Measurements from ENCODE around the gene MEGF11.

The MEGF11 gene

GRCh38 chr15:65914981-65915925 is 338.3 kb downstream of the MEGF11 start:
- Histone ChIP-seq H3K9ac (ENCODE audit: low read length) (no peak overlapping the region), H2AFZ (ENCODE audit: low read depth, low read length, severe bottlenecking) (no peak overlapping the region), H4K20me1 (ENCODE audit: low read depth, low read length) (no peaks in the 10 kb centered on the region), H3K27me3 (ENCODE audit: low read length) (no peaks in the 10 kb centered on the region), H3K36me3 (ENCODE audit: low read length) (no peaks in the 10 kb centered on the region), H3K4me2 (ENCODE audit: low read depth, low read length, poor library complexity, severe bottlenecking) (no peak overlapping the region), H3K79me2 (ENCODE audit: insufficient read depth, low read length) (no peaks in the 10 kb centered on the region), H3K9me2 (replicated peaks; ENCODE audit: insufficient read depth, low read length) (no peaks in the 10 kb centered on the region), H3K27ac (ENCODE audit: low read depth, low read length) (no peak overlapping the region), H3K4me3 (ENCODE audit: insufficient read depth, low read length, poor library complexity, severe bottlenecking) (no peak overlapping the region), H3K9me3 (ENCODE audit: insufficient read depth, low read length) (no peaks in the 10 kb centered on the region), H3F3A (ENCODE audit: insufficient read depth) (no peaks in the 10 kb centered on the region)
- TF ChIP-seq CTCF (IDR thresholded peaks at IDR 0.05; ENCODE audit: insufficient read depth, low read length, poor library complexity, severe bottlenecking): no peak
- TF ChIP-seq EZH2phosphoT487 (conservative IDR thresholded peaks at IDR 0.05; ENCODE audit: low read length): no peak

- H3K4me2 ChIP-seq (ENCODE audit: low read depth, low read length, poor library complexity, severe bottlenecking): no peak overlapping the region
- TF ChIP-seq EZH2phosphoT487 (conservative IDR thresholded peaks at IDR 0.05; ENCODE audit: low read length) (no peak), CTCF (IDR thresholded peaks at IDR 0.05; ENCODE audit: insufficient read depth, low read length, poor library complexity, severe bottlenecking) (no peak)
These were observed 339.2 kb downstream of the MEGF11 start for GRCh38 chr15:65914386-65914785.

GRCh38 chr15:65913631-65914199 is 339.8 kb downstream of the MEGF11 start:
- no peaks in the 10 kb centered on the region for H3K36me3 ChIP-seq (ENCODE audit: low read length)
- TF ChIP-seq EZH2phosphoT487 (conservative IDR thresholded peaks at IDR 0.05; ENCODE audit: low read length) (no peak), CTCF (IDR thresholded peaks at IDR 0.05; ENCODE audit: insufficient read depth, low read length, poor library complexity, severe bottlenecking) (no peak)
- no peaks in the 10 kb centered on the region for H3K9me2 ChIP-seq (replicated peaks; ENCODE audit: insufficient read depth, low read length)

More at GRCh38 chr15:65914386-65914785, 339.2 kb downstream of the MEGF11 start:
- H3F3A ChIP-seq (ENCODE audit: insufficient read depth): no peaks in the 10 kb centered on the region
- H3K36me3 ChIP-seq (ENCODE audit: low read length): no peaks in the 10 kb centered on the region
- no peak overlapping the region for H3K9ac ChIP-seq (ENCODE audit: low read length)
- H3K9me3 ChIP-seq (ENCODE audit: insufficient read depth, low read length): no peaks in the 10 kb centered on the region
- no peak overlapping the region for H3K27ac ChIP-seq (ENCODE audit: low read depth, low read length)
- no peaks in the 10 kb centered on the region for H3K79me2 ChIP-seq (ENCODE audit: insufficient read depth, low read length)
- no peak overlapping the region for H2AFZ ChIP-seq (ENCODE audit: low read depth, low read length, severe bottlenecking)
- no peaks in the 10 kb centered on the region for H3K9me2 ChIP-seq (replicated peaks; ENCODE audit: insufficient read depth, low read length)
- no peaks in the 10 kb centered on the region for H3K27me3 ChIP-seq (ENCODE audit: low read length)
- H3K4me3 ChIP-seq (ENCODE audit: insufficient read depth, low read length, poor library complexity, severe bottlenecking): no peak overlapping the region
- no peaks in the 10 kb centered on the region for H4K20me1 ChIP-seq (ENCODE audit: low read depth, low read length)

More at GRCh38 chr15:65913631-65914199, 339.8 kb downstream of the MEGF11 start:
- Histone ChIP-seq H3K79me2 (ENCODE audit: insufficient read depth, low read length) (no peaks in the 10 kb centered on the region), H3K27ac (ENCODE audit: low read depth, low read length) (no peak overlapping the region), H3K4me2 (ENCODE audit: low read depth, low read length, poor library complexity, severe bottlenecking) (no peak overlapping the region), H4K20me1 (ENCODE audit: low read depth, low read length) (no peaks in the 10 kb centered on the region), H3F3A (ENCODE audit: insufficient read depth) (no peaks in the 10 kb centered on the region), H2AFZ (ENCODE audit: low read depth, low read length, severe bottlenecking) (no peak overlapping the region), H3K9ac (ENCODE audit: low read length) (no peak overlapping the region), H3K27me3 (ENCODE audit: low read length) (no peaks in the 10 kb centered on the region), H3K4me3 (ENCODE audit: insufficient read depth, low read length, poor library complexity, severe bottlenecking) (no peak overlapping the region), H3K9me3 (ENCODE audit: insufficient read depth, low read length) (no peaks in the 10 kb centered on the region)
